ENCODE measurements around the gene RILPL2.
"Not testable (repeated sequence)": the region's sequence is repeated elsewhere in the genome, so short reads cannot be mapped to it uniquely, and the experiment has no call there.

Gene RILPL2

GRCh38 chr12:123436017-123436964 is at the start of gene RILPL2:
Gene RILPL2 (minus strand): TSS chr12:123436684. CDS start chr12:123436420, 264 bp downstream.
- DNase-seq = peak; percentile 94

- DNase-seq = no peak
Observed at GRCh38 chr12:123485756-123486155, 49.3 kb upstream of the RILPL2 start.

- DNase-seq = no peak
Observed at GRCh38 chr12:123483602-123484248, 47.2 kb upstream of the RILPL2 start.

GRCh38 chr12:123482876-123483275 is 46.4 kb upstream of the RILPL2 start:
- DNase-seq = no peak

GRCh38 chr12:123481251-123481650 is 44.8 kb upstream of the RILPL2 start:
- DNase-seq = not testable (repeated sequence)

GRCh38 chr12:123479442-123480180 is 43.1 kb upstream of the RILPL2 start:
- no peak for DNase-seq

GRCh38 chr12:123478762-123479161 is 42.3 kb upstream of the RILPL2 start:
- no peak for DNase-seq

GRCh38 chr12:123478069-123478468 is 41.6 kb upstream of the RILPL2 start:
- DNase-seq = no peak

GRCh38 chr12:123475246-123475703 is 38.8 kb upstream of the RILPL2 start:
- DNase-seq = no peak

GRCh38 chr12:123474485-123475245 is 38.2 kb upstream of the RILPL2 start:
- DNase-seq = peak; percentile 36

GRCh38 chr12:123472438-123472849 is 36.0 kb upstream of the RILPL2 start:
- DNase-seq = no peak

GRCh38 chr12:123471374-123472068 is 35.0 kb upstream of the RILPL2 start:
- DNase-seq = no peak

- DNase-seq = no peak
Observed at GRCh38 chr12:123469978-123470377, 33.5 kb upstream of the RILPL2 start.

GRCh38 chr12:123468786-123469185 is 32.3 kb upstream of the RILPL2 start:
- DNase-seq = peak; percentile 57

GRCh38 chr12:123465084-123465483 is 28.6 kb upstream of the RILPL2 start:
- DNase-seq = no peak

GRCh38 chr12:123463174-123463573 is 26.7 kb upstream of the RILPL2 start:
- not testable (repeated sequence) for DNase-seq

- peak; percentile 89 for DNase-seq
Observed at GRCh38 chr12:123457980-123458779, 21.7 kb upstream of the RILPL2 start, which contains the start of gene SNRNP35. Gene SNRNP35 (plus strand): TSS chr12:123458139. CDS start chr12:123465541, 7,402 bp downstream.

- DNase-seq = no peak
Observed at GRCh38 chr12:123453165-123453564, 16.7 kb upstream of the RILPL2 start.

GRCh38 chr12:123452276-123452550 is 15.7 kb upstream of the RILPL2 start:
- DNase-seq = not testable (repeated sequence)

- no peak for DNase-seq
Observed at GRCh38 chr12:123450636-123451035, 14.2 kb upstream of the RILPL2 start.

GRCh38 chr12:123449856-123450255 is 13.4 kb upstream of the RILPL2 start:
- DNase-seq = no peak
